Stimulated activated CD4-positive, alpha-beta T cell treated with anti-CD3 and anti-CD28 coated beads, TNF-alpha, amount 100 ng/mL, for 1 hour (primary cell): ENCODE measurements around the gene IL4.

Experiments
- DNase-seq, 3 donors: peaks; one replicate each; pipeline ENCODE4 v3.0.0-alpha.2; 2020; ENCODE audit warnings: low read depth in 3 of 3, low spot score in 1 of 3

Gene IL4

GRCh38 chr5:132658381-132659302 lies 15.1 kb upstream of the IL4 start:
- no peak for DNase-seq

GRCh38 chr5:132659598-132660493 lies 13.9 kb upstream of the IL4 start:
- DNase-seq = no peak

- DNase-seq = no peak
These were observed 12.4 kb upstream of the IL4 start for GRCh38 chr5:132661231-132662003.

- DNase-seq = no peak
These were observed 11.8 kb upstream of the IL4 start for GRCh38 chr5:132662004-132662401.

- DNase-seq = no peak
These were observed 10.6 kb upstream of the IL4 start for GRCh38 chr5:132662925-132663770.

- DNase-seq = no peak
These were observed 9.8 kb upstream of the IL4 start for GRCh38 chr5:132663771-132664695.

- no peak for DNase-seq
These were observed 9.0 kb upstream of the IL4 start for GRCh38 chr5:132664696-132665209.

- DNase-seq = no peak
These were observed 8.2 kb upstream of the IL4 start for GRCh38 chr5:132665574-132666080.

- DNase-seq = no peak
These were observed 7.3 kb upstream of the IL4 start for GRCh38 chr5:132666310-132667123.

- no peak for DNase-seq
These were observed 6.5 kb upstream of the IL4 start for GRCh38 chr5:132667309-132667708.

- no peak for DNase-seq
These were observed 5.8 kb upstream of the IL4 start for GRCh38 chr5:132667761-132668705.

GRCh38 chr5:132668706-132669454 lies 4.9 kb upstream of the IL4 start:
- DNase-seq = no peak

GRCh38 chr5:132669455-132669820 lies 4.4 kb upstream of the IL4 start:
- no peak for DNase-seq

- no peak for DNase-seq
These were observed 3.6 kb upstream of the IL4 start for GRCh38 chr5:132669966-132670882.

GRCh38 chr5:132671000-132671399 lies 2.8 kb upstream of the IL4 start:
- DNase-seq = no peak
